Immature natural killer cell (primary cell): ENCODE data around the gene CALCB. TPM values are rescaled to one million over a fixed set of nuclear protein-coding genes. Genes with fewer than 3 reads are reported as not detected.
"Not testable (repeated sequence)": the region's sequence is repeated elsewhere in the genome, so short reads cannot be mapped to it uniquely, and the experiment has no call there.

Experiments used
- DNase-seq, 3 donors: peaks; one replicate each; pipeline ENCODE4 v3.0.0; 2022; ENCODE audit warnings: mixed read lengths in 1 of 3
- H3K27ac Mint-ChIP-seq, 6 donors: one replicate each; pipeline ENCODE4 v1.8.0; 2020; ENCODE audit warnings: mixed read lengths in 6 of 6, mild to moderate bottlenecking in 5 of 6, inconsistent platforms in 4 of 6, moderate library complexity in 3 of 6
- H3K27me3 Mint-ChIP-seq, 3 donors: one replicate each; pipeline ENCODE4 v1.8.0; 2020 to 2021; ENCODE audit warnings: low read depth in 3 of 3, mild to moderate bottlenecking in 3 of 3, mixed read lengths in 3 of 3, moderate library complexity in 3 of 3, inconsistent platforms in 1 of 3
- H3K36me3 Mint-ChIP-seq, 3 donors: one replicate each; pipeline ENCODE4 v1.8.0; 2020; ENCODE audit warnings: mixed read lengths in 3 of 3, inconsistent platforms in 2 of 3, mild to moderate bottlenecking in 2 of 3
- H3K4me1 Mint-ChIP-seq, 2 donors: one replicate each; pipeline ENCODE4 v1.8.0; 2020; ENCODE audit warnings: inconsistent platforms in 2 of 2, mild to moderate bottlenecking in 2 of 2, mixed read lengths in 2 of 2, moderate library complexity in 1 of 2
- H3K4me3 Mint-ChIP-seq, 5 donors: one replicate each; pipeline ENCODE4 v1.8.0; 2020; ENCODE audit warnings: mild to moderate bottlenecking in 5 of 5, mixed read lengths in 5 of 5, inconsistent platforms in 3 of 5, moderate library complexity in 3 of 5
- H3K9me3 Mint-ChIP-seq, 6 donors: one replicate each; pipeline ENCODE4 v1.8.0; 2020; ENCODE audit warnings: mild to moderate bottlenecking in 6 of 6, mixed read lengths in 6 of 6, inconsistent platforms in 4 of 6, moderate library complexity in 3 of 6
- polyA plus RNA-seq, 3 donors: library from polyadenylated mRNA; unstranded; fragments of 300-500 nt; fragmentation: Illumina TruSeq; gene quantifications; one replicate each; pipeline ENCODE4 v1.2.3, GENCODE V29; 2021

CALCB gene, protein sequence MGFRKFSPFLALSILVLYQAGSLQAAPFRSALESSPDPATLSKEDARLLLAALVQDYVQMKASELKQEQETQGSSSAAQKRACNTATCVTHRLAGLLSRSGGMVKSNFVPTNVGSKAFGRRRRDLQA
- polyA plus RNA-seq: under 1 TPM in 1 of 3 donors, not detected in 2; 0.49 TPM

DNA sequence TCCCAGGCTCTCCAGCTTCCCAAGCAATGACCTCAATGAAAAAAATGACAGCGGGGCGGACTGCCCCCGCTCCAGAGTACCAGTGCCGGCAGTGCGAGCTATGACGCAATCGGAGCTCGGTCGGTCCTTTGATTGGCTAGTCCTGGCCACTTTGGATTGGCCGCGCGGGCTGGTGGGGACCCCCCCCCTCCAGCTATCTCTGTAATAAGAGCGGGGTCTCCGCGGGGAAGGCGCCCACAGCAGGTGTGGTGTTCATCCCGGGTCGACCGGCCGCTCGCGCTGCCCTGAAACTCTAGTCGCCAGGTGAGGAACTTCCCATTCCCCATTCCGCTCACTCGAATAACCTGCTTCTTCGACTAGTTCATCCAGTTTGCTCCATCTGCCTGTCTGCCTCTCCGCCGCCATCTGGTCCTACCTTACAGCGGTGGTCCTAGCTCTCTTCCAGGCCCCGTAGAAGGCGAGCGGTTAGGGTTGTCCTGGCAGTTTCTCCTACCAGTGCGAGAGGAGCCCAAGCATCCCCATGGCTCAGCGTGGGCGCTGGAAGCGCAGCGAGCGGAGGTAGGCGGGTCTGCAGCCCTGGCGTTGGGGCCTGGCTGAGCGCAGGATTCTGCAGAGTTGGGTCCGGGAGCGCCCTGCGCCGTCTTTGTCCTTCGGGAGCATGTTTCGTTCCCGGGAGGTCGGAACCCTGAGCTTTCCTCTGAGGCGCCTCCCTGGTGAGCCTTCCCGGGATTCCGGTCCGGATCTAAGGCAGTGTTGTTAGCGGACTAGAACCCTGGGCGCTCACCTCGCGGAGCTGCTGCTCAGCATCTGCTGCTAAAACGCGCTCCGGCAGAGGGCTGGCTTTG lies at the start of gene CALCB:
Gene CALCB (plus strand): TSS at position 233 of the 845 bp plus-strand sequence. CDS start 1,126 bp downstream, outside the sequence.
- H3K4me1 Mint-ChIP-seq: peaks cover 16 to 19% of the 10 kb centered on the region in 2 donors
- H3K9me3 Mint-ChIP-seq: peaks cover 4 to 15% (median 9%) of the 10 kb centered on the region in 6 donors
- peaks cover 0 to 3% (median 3%) of the 10 kb centered on the region in 3 donors for H3K36me3 Mint-ChIP-seq
- no peak within 1 kb of the TSS for H3K27ac Mint-ChIP-seq
- peaks cover 9 to 25% (median 16%) of the 10 kb centered on the region in 3 donors for H3K27me3 Mint-ChIP-seq
- H3K4me3 Mint-ChIP-seq: peak within 1 kb of the TSS; percentile 30 to 83 (median 68)
- DNase-seq: no peak

DNA sequence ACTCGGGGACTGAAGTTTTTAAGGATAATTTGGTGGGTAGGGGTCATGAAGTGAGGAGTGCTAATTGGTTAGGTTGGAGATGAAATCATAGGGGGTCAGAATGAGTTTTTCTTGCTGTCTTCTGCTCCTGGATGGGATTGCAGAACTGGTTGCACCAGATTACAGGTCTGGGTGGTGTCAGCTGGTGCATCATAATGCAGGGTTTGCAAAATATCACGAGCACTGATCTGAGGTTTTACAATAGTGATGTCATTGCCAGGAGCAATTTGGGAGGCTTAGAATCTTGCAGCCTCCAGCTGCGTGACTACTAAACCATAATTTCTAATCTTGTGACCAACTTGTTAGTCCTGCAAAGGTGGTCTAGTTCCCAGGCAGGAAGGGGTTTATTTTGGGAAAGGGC lies 46.4 kb upstream of the CALCB start:
- Mint-ChIP-seq H3K4me1 (no peaks in the 10 kb centered on the region), H3K36me3 (peaks cover 0 to 2% (median 0%) of the 10 kb centered on the region in 3 donors), H3K4me3 (no peak overlapping the region), H3K9me3 (peaks cover 0 to under 1% (median 0%) of the 10 kb centered on the region in 6 donors), H3K27me3 (peaks cover 0 to 12% (median 7%) of the 10 kb centered on the region in 3 donors), H3K27ac (no peak overlapping the region)
- DNase-seq: no peak

DNA sequence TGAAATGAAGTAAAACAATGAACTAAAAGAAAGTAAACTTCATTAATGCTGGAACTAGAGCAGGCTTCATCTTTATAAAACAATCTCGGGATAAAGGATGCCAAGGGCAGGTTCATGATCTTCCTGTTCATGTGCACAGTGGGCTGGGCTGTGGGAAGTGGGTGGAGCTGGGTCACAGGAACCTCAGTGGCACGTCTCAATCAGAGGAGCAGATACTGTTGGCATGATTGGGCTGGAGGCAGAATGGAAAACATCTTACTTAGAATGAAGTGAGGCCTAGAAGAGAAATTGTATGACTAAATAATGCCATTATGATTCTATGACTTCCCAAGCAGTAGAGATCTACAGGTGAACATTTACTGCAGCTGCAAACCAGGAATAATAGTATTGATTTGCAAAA lies 45.4 kb upstream of the CALCB start:
- Mint-ChIP-seq H3K4me3 (no peak overlapping the region), H3K36me3 (no peaks in the 10 kb centered on the region), H3K9me3 (no peaks in the 10 kb centered on the region), H3K4me1 (no peaks in the 10 kb centered on the region), H3K27ac (no peak overlapping the region), H3K27me3 (peaks cover 0 to 12% (median 7%) of the 10 kb centered on the region in 3 donors)
- no peak for DNase-seq

DNA sequence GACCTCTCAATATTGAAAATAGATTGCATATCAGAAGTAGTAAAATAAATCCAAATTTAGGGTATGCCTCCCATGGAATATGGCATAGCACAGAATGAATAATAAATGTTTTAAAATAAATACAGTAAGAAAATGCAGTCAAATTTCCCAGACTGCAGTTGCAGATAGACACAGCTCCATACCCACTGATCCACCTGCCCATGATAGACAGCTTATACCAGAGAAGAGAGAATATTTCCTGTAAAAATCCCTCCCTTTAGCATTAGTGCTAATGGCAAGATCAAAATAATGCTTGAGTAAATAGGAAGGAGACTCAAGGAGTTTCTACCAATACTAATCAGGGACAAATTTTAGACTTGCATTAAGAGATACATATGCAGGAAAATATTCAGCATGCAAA lies 45.0 kb upstream of the CALCB start:
- Mint-ChIP-seq H3K36me3 (no peaks in the 10 kb centered on the region), H3K4me3 (no peak overlapping the region), H3K27me3 (peaks cover 0 to 12% (median 7%) of the 10 kb centered on the region in 3 donors), H3K4me1 (no peaks in the 10 kb centered on the region), H3K9me3 (no peaks in the 10 kb centered on the region), H3K27ac (no peak overlapping the region)
- DNase-seq: no peak

DNA sequence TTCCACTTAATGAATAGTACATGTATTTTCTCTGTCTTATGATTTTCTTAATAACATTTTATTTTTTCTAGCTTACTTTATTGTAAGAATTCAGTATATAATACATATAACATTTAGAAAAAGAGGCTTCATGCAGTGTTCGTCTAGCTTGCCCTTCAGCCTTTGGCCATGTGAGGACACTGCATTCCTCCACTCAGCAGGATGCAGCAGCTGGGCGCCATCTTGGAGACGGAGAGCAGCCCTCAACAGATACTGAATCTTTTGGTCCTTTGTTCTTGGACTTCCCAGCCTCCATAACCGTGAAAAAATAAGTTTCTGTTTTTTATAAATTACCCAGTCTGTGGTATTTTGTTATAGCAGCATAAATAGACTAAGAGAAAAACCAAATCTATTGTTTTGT lies 41.4 kb upstream of the CALCB start:
- DNase-seq, H3K9me3 Mint-ChIP-seq, H3K36me3 Mint-ChIP-seq, H3K4me1 Mint-ChIP-seq, H3K4me3 Mint-ChIP-seq, H3K27ac Mint-ChIP-seq: not testable (repeated sequence)
- peaks cover 3 to 13% (median 10%) of the 10 kb centered on the region in 3 donors for H3K27me3 Mint-ChIP-seq

DNA sequence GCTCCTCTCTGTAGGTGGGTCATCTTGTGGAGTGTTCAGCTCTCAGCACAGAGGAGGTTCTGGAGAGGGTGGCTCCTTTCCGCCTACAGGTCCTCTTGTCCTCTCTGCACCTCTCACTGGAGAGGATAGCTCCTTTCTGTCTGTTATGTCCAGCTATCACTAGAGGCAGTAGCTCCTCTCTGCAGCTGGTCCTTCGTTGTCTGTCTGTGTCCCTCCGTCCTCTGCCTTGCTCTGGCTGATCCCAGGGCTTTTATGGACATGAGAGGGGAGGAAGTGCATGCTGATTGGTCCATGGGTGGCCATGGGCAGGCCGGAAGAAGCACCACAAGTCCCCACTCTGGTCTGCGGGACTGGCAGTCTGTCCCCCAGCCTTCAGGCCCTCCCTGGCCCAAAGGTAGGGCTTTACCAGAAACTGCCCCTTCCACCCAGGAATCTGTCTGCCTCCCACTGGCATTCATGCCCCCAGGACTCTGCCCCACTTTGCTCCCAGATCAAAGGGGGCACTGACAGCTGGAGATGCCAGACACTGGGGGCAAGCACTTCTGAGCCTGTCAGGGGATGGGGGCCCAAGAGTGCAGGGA lies 38.6 kb upstream of the CALCB start:
- no peak overlapping the region for H3K27ac Mint-ChIP-seq
- no peak for DNase-seq
- peaks cover 5 to 12% (median 10%) of the 10 kb centered on the region in 3 donors for H3K27me3 Mint-ChIP-seq
- no peaks in the 10 kb centered on the region for H3K9me3 Mint-ChIP-seq
- no peak overlapping the region for H3K4me3 Mint-ChIP-seq
- H3K36me3 Mint-ChIP-seq: no peaks in the 10 kb centered on the region
- no peaks in the 10 kb centered on the region for H3K4me1 Mint-ChIP-seq

DNA sequence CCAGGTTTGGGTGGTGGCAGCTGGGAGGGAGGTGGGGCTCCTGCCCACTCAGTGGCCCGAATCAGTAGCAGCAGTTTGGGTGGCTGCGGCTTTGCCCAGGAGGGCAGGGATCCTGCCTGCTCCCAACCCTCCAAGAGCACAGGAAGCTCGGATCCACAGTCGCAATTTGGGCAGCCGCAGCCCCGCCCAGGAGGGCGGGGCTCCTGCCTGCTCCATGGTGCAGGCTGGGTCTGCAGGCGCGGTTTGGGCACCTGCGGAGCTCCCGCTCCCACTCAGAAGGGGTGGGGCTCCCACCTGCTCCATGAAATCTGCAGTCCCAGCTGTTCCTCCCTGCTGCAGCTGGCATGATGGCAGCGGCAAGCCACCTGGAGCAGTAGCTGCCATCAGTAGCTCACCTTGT lies 38.1 kb upstream of the CALCB start:
- Mint-ChIP-seq H3K27ac (no peak overlapping the region), H3K9me3 (no peaks in the 10 kb centered on the region), H3K4me3 (no peak overlapping the region), H3K4me1 (no peaks in the 10 kb centered on the region), H3K27me3 (peaks cover 5 to 12% (median 10%) of the 10 kb centered on the region in 3 donors), H3K36me3 (no peaks in the 10 kb centered on the region)
- no peak for DNase-seq

DNA sequence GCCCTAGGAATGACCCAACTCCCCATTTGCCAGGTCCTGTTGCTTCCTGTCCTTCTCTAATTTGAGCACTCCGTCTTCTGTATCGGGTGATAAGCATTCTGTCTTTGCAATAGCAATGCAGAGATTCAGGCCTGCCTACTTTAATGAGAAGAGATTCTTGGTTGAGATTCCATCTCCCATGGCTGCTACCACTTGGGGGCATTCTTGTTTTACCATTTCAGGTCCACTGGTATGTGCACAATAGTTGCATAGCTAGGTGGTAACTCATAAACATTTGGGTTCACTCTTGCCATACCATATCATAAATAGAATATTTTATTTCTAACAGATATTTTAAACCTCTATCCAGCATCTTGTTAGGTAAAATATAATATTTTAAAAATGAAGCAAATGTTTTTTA lies 34.4 kb upstream of the CALCB start:
- Mint-ChIP-seq H3K27me3 (peaks cover 7 to 10% (median 9%) of the 10 kb centered on the region in 3 donors), H3K4me1 (no peaks in the 10 kb centered on the region), H3K27ac (no peak overlapping the region), H3K36me3 (no peaks in the 10 kb centered on the region), H3K9me3 (no peaks in the 10 kb centered on the region), H3K4me3 (no peak overlapping the region)
- DNase-seq: no peak

DNA sequence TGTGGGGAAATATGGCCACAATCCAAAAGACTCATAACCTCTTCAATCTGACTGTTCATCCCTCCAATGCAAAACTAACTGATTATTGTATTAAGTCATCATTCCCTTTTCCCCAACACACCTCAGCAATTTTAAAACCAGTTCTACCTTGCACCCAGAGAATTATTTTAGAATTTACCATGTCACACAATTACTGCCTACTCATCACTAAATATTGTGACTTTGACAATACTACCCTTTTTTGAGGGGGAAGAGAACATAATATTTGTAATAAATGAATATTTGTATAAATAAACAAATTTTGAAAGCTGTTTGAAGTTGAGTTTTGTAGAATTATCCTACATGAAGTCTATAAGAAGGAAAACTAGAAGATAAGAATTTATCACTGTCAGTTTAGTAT lies 28.2 kb upstream of the CALCB start:
- no peak for DNase-seq
- H3K9me3 Mint-ChIP-seq: peaks cover 0 to 2% (median 0%) of the 10 kb centered on the region in 6 donors
- no peak overlapping the region for H3K4me3 Mint-ChIP-seq
- H3K27me3 Mint-ChIP-seq: peaks cover 5 to 6% (median 6%) of the 10 kb centered on the region in 3 donors
- H3K27ac Mint-ChIP-seq: no peak overlapping the region
- H3K4me1 Mint-ChIP-seq: no peaks in the 10 kb centered on the region
- no peaks in the 10 kb centered on the region for H3K36me3 Mint-ChIP-seq

DNA sequence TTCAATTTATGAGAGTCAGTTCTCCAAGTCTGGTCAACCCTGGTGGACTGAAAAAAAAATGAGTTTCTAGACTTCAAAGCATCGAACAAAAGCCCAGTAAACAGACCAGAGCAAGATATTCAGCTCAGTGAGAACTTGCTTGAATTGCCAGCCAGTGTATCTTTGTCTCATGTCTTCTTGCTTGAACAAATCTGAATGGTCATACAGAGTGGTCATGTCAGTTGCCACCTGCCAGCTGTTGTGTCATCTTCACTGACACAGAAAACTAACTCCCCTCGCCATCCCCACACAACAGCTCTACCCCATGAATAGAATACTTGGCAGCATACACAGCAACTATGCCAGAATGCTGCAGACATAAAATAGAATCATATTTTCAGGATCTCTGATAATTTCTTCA lies 27.5 kb upstream of the CALCB start:
- peaks cover 0 to 2% (median 0%) of the 10 kb centered on the region in 6 donors for H3K9me3 Mint-ChIP-seq
- H3K27ac Mint-ChIP-seq: no peak overlapping the region
- no peak for DNase-seq

DNA sequence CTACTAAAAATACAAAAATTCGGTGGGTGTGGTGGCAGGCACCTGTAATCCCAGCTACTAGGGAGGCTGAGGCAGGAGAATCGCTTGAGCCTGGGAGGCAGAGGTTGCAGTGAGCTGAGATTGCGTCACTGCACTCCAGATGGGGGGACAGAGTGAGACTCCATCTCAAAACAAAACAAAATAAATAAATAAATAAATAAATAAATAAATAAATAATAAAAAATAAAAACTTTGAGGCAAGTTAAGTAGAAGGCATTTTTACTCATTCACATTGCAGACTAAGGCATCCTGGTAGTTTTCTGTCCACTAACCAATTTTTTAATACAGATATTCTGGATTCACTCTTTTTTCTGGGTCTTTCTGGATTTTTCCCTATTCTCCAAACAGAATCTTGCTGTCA lies 26.7 kb upstream of the CALCB start:
- H3K9me3 Mint-ChIP-seq, H3K27me3 Mint-ChIP-seq, DNase-seq, H3K4me3 Mint-ChIP-seq, H3K4me1 Mint-ChIP-seq, H3K27ac Mint-ChIP-seq, H3K36me3 Mint-ChIP-seq: not testable (repeated sequence)

More for the DNA sequence above, 27.5 kb upstream of the CALCB start:
- H3K36me3 Mint-ChIP-seq: no peaks in the 10 kb centered on the region
- peaks cover 3 to 6% (median 6%) of the 10 kb centered on the region in 3 donors for H3K27me3 Mint-ChIP-seq
- H3K4me3 Mint-ChIP-seq: no peak overlapping the region
- H3K4me1 Mint-ChIP-seq: no peaks in the 10 kb centered on the region

DNA sequence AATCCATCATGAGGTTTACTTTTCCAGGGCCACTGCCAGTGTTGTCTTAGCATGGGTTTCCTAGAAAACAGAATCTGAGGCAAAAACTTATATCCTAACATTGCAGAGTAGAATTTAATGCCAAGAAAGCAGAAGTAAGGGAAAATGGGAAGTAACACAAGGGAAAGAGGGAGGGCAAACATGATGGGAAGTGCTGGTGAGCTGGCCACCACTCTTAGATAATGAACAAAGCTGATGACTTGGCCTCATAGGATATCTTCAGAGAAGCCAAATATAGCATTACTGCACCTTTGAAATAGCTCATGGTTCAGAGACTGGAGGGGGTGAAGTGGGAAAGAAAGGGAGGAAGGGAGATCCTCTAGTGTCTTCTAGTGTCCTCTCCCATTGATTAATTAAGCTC lies 24.8 kb upstream of the CALCB start:
- no peaks in the 10 kb centered on the region for H3K36me3 Mint-ChIP-seq
- no peaks in the 10 kb centered on the region for H3K4me1 Mint-ChIP-seq
- H3K4me3 Mint-ChIP-seq: no peak overlapping the region
- peaks cover 2 to 6% (median 5%) of the 10 kb centered on the region in 3 donors for H3K27me3 Mint-ChIP-seq
- no peak for DNase-seq
- H3K9me3 Mint-ChIP-seq: peaks cover 0 to 2% (median 0%) of the 10 kb centered on the region in 6 donors
- no peak overlapping the region for H3K27ac Mint-ChIP-seq

DNA sequence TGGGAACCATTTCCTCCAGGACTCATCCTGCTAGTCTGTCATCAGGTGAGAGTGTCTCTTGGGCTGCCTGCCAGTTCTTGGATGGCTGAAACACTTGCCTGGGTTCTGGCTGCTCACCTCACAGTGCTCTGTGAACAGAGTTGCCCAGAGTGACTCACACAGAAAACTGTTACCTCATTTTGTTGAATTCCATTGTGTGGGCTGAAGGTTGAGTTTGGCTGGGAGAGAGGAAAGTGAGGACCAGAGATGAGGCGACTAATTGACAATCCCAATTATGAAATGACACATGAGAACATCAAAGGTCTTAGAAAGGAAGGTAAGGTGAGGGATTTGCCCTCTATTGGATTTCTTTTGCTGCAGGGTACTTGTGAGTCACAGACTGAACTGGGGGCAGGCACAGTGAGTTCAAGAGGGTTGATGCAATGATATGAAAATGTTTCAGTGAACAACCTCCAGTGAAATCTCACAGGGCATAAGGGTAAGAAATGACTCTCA lies 20.2 kb upstream of the CALCB start:
- no peak for DNase-seq
- Mint-ChIP-seq H3K27me3 (peaks cover 3 to 6% (median 5%) of the 10 kb centered on the region in 3 donors), H3K9me3 (peaks cover 0 to 2% (median 0%) of the 10 kb centered on the region in 6 donors), H3K27ac (no peak overlapping the region), H3K4me3 (no peak overlapping the region), H3K4me1 (no peaks in the 10 kb centered on the region), H3K36me3 (no peaks in the 10 kb centered on the region)
